GM13977 (cell line): ENCODE measurements around the gene ABCA3.

Experiments
- DNase-seq: peaks from one replicate; pipeline ENCODE4 v3.0.0; 2012; ENCODE audit warnings: low spot score
- in situ Hi-C: fragments of 300-500 bp; cut with MboI; formaldehyde crosslinking; loops from one replicate; pipeline ENCODE4 v1.12.0; 2022; ENCODE audit warnings: low sequenced_read_pairs, low pct_unique_long_range_greater_than_20kb, mixed read lengths, inconsistent platforms; ENCODE audit not compliant: unreplicated experiment
- TF ChIP-seq, protein P1 (sequence below): IDR thresholded peaks from 2 replicates; pipeline ENCODE4 v1.5.1; 2012; ENCODE audit warnings: mild to moderate bottlenecking, control low read depth; ENCODE audit not compliant: insufficient read depth; ENCODE audit errors: extremely low read depth, missing control alignments

Gene ABCA3

DNA sequence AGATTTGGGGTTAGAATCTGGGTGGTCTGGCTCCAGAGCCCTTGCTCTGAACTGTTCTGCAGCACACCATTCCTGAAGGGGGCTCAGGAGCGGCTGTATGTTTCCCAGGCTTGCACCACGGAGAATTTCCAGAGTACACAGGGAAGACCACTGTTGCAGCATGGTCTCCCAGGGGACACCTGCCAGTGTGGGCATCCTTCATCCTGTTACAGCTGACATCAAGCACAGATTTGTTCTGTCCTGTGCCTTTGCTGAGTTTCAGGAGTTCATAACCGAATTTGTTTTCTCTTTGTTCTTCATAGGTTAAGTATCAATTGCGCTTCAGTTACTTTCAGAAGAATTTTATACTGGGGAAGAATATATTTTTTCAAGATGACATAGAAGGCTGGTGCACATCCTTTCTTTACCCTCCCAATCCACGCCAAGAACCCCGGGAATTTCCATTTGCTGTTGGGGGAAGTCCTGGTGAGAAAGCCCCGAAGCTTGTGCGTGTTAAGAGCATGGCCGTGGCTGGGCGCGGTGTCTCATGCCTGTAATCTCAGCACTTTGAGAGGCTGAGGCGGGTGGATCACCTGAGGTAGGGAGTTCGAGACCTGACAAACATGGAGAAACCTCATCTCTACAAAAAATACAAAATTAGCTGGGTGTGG lies 26.3 kb upstream of the ABCA3 start:
- TF ChIP-seq, protein P1, sequence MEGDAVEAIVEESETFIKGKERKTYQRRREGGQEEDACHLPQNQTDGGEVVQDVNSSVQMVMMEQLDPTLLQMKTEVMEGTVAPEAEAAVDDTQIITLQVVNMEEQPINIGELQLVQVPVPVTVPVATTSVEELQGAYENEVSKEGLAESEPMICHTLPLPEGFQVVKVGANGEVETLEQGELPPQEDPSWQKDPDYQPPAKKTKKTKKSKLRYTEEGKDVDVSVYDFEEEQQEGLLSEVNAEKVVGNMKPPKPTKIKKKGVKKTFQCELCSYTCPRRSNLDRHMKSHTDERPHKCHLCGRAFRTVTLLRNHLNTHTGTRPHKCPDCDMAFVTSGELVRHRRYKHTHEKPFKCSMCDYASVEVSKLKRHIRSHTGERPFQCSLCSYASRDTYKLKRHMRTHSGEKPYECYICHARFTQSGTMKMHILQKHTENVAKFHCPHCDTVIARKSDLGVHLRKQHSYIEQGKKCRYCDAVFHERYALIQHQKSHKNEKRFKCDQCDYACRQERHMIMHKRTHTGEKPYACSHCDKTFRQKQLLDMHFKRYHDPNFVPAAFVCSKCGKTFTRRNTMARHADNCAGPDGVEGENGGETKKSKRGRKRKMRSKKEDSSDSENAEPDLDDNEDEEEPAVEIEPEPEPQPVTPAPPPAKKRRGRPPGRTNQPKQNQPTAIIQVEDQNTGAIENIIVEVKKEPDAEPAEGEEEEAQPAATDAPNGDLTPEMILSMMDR = no peak
- DNase-seq = peak; percentile 38
- in situ Hi-C loops = no loop called here

DNA sequence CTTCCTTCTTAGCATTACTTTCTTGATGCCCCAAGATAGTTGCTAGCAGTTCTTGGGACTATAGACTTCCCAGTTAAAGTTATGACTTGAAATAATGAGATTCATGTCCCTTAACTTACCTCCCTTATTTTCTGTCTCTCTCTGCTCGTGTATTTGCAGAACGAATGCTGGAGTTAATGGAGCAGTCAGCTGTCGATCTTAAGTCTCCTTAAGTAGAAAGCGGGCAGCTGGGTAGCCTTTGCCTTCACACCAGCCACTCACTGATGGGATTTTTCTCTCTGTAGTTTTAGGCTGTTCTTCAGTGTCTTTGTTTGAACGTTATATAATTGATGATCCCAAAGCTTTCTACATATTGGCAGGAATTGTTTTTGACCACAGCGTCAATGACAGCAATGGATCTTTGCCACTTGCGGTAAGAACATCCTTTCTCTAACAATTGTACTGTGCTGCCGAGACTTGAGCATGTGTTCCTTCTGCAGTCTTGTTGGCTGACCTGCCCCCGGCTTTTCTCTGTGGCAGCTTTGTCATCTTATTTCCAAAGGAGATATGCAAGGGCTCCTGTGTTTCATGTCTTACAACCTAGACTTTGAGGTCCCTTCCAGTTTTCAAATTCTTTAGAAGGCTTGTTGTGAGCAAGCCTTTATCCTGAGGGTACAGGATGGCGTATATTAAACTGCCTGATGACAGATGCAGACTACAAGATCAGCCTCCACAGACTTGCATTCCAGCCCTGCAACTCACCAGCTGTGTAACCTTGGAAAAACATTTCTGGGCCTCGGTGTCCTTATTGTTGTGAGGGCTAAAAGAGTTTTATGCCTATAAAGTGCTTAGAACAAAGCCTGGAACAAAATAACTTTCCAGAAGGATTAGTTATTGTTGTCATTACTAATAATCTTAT lies 25.1 kb upstream of the ABCA3 start:
- DNase-seq = no peak
- in situ Hi-C loops = no loop called here
- TF ChIP-seq, protein P1 = no peak

DNA sequence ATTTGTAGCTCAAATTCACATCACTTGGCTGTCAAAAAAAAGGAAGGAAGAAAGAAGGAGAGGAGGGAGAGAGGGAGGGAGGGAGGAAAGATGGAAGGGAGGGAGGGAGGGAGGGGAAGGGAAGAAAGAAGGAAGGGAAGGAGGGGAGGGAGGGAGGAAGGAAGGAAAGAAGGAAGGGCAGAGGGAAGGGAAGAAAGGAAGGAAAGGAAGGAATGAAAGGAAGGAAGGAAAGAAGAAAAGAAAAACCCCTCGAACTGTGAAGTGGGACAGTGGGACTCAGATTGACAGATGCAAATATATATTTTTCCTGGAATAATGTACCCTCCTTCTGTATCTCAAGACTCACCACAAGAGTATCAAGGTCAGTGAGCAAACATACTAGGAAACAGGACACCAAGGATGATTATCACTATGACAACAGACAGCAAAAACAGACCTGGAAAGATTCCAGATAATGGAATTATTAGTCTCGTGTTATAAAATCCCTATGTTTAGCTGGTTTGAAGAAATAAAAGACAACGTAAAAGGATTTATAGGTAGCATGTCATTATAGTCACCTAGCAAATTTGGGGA lies 24.2 kb upstream of the ABCA3 start:
- DNase-seq = no peak
- in situ Hi-C loops = no loop called here
- TF ChIP-seq, protein P1 = no peak

DNA sequence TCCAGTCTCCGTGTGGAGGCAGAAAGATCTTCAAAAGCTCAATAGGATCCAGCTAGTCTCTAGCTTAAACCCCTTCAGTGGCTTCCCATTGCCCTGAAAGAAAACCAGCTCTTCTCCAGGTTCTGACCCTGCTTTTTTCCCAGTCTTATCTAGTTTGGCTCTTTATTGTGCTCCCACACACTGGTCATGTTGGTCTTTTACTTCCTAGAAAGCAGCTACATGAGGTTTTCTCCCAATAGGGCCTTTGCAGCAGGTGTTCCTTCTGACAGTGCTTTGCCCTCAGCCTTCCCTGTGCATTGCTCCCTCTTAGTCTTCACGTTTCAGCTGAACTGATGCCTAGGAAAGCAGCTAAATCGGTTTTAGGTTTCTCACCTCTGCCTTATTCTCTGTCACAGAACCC lies 21.7 kb upstream of the ABCA3 start:
- in situ Hi-C loops = no loop called here
- DNase-seq = no peak
- TF ChIP-seq, protein P1 = no peak

DNA sequence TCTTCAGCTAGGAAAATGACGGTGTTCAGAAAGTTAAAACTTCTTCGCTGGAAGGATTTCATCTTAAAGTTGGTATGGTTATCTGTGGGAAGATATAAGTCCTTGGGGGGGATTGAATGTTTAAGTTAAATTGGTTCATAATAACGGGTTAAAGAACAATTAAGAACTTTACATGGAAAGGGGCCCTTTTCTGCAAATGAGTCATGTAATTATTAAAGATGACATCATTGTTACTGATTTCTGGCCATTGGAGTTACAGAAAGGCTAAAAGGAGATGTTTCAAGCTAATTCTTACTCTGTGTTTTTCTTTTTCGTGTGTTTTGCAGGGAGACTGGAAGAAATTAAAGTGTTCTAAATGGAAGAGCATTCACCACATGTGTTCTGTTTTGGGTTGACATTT lies 20.6 kb upstream of the ABCA3 start:
- in situ Hi-C loops = no loop called here
- TF ChIP-seq, protein P1 = no peak
- DNase-seq = no peak

DNA sequence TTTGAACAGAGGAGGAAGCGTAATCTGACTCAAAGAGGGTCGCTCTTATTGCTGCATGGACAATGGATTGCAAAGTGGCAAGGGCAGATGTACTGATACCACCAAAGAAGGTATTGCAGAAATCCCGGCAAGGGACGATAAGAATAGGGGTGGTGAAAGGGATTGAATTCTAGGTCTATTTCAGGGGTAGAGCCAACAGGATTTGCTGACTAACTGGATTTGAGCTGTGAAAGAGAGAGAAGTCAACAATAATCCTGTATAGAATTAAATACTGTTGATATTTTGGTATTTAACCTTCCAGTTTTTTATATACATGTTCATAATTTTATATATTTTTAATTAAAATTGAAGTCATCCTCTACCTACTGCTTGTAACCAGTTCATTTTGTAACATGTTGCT lies 19.4 kb upstream of the ABCA3 start:
- TF ChIP-seq, protein P1 = no peak
- in situ Hi-C loops = loop anchor here (10.0 kb wide), 2 partner anchors 65 to 125 kb away; partner anchors contain the start of gene CCNF

More for the DNA sequence above, 19.4 kb upstream of the ABCA3 start:
- no peak for DNase-seq
